DOHH2 (cell line): ENCODE data around the gene SCAP.
"Not testable (repeated sequence)": the region's sequence is repeated elsewhere in the genome, so short reads cannot be mapped to it uniquely, and the experiment has no call there.

Source experiments
- EZH2phosphoT487 ChIP-seq: fragments of 200-600 bp; sonication (generic); IDR thresholded peaks from 2 replicates; pipeline ENCODE4 v1.6.1; 2017; ENCODE audit warnings: borderline replicate concordance, mild to moderate bottlenecking, antibody characterized with exemption, low read length, moderate library complexity, mixed read lengths
- TF ChIP-seq, protein P1 (sequence below): fragments of 200-600 bp; sonication (generic); IDR thresholded peaks from one replicate; pipeline ENCODE4 v1.5.1; 2014; ENCODE audit warnings: antibody characterized with exemption, mild to moderate bottlenecking, low read depth, low read length; ENCODE audit not compliant: poor library complexity, severe bottlenecking

DNA sequence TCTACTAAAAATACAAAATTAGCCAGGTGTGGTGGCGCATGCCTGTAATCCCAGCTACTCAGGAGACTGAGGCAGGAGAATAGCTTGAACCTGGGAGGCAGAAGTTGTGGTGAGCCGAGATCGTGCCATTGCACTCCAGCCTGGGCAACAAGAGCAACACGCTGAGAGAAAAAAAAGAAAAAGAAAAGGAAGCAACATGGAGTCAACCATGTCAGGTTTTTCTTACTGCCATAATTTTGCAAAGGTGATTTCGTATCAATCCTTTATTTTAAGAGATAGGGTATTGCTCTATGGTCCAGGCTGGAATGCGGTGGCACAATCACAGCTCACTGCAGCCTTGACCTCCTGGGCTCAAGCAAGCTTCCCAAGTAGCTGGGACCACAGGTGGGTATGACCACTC lies 4.5 kb upstream of the SCAP start:
- TF ChIP-seq, protein P1, sequence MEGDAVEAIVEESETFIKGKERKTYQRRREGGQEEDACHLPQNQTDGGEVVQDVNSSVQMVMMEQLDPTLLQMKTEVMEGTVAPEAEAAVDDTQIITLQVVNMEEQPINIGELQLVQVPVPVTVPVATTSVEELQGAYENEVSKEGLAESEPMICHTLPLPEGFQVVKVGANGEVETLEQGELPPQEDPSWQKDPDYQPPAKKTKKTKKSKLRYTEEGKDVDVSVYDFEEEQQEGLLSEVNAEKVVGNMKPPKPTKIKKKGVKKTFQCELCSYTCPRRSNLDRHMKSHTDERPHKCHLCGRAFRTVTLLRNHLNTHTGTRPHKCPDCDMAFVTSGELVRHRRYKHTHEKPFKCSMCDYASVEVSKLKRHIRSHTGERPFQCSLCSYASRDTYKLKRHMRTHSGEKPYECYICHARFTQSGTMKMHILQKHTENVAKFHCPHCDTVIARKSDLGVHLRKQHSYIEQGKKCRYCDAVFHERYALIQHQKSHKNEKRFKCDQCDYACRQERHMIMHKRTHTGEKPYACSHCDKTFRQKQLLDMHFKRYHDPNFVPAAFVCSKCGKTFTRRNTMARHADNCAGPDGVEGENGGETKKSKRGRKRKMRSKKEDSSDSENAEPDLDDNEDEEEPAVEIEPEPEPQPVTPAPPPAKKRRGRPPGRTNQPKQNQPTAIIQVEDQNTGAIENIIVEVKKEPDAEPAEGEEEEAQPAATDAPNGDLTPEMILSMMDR: not testable (repeated sequence)
- not testable (repeated sequence) for TF ChIP-seq EZH2phosphoT487
